Measurements from ENCODE around the gene ATP8A2.

- TF ChIP-seq FOXA1 (IDR thresholded peaks at IDR 0.05): no peak
- TF ChIP-seq CTCF (IDR thresholded peaks at IDR 0.05; ENCODE audit: low read depth, low read length, missing input control): no peak
- TF ChIP-seq SP1 (IDR thresholded peaks at IDR 0.05): no peak
Measured at GRCh38 chr13:25920277-25920676, 548.5 kb downstream of the ATP8A2 start.

Measured in liver (tissue), 3 donors.